ENCODE measurements around the gene ARMC2. TPM values are rescaled to one million over a fixed set of nuclear protein-coding genes. Genes with fewer than 3 reads are reported as not detected.

The ARMC2 gene
- total RNA-seq, 1 donor from 2014 or later: 11.5 TPM

GRCh38 chr6:108895571-108895970 lies 47.3 kb downstream of the ARMC2 start:
- intact Hi-C loops (cut with DNase I): no loop called here
- no peaks in the 10 kb centered on the region for H3K27me3 ChIP-seq
- TF ChIP-seq CTCF (IDR thresholded peaks at IDR 0.05) (no peak), POLR2AphosphoS5 (IDR thresholded peaks at IDR 0.05; ENCODE audit: insufficient read depth in 1 of 2, low read depth in 1 of 2) (no peak), POLR2A (IDR thresholded peaks at IDR 0.05) (no peak)
- no peaks in the 10 kb centered on the region for H3K36me3 ChIP-seq
- H3K9me3 ChIP-seq: no peaks in the 10 kb centered on the region
- H3K4me1 ChIP-seq: peaks cover 14% of the 10 kb centered on the region
- DNase-seq (ENCODE audit: extremely low spot score in 2 of 2): no peak
- no peak overlapping the region for H3K4me3 ChIP-seq
- peak overlapping the region; percentile 45 for H3K27ac ChIP-seq

- no peak for DNase-seq (ENCODE audit: extremely low spot score in 2 of 2)
- H3K4me3 ChIP-seq: no peak overlapping the region
- peaks cover 14% of the 10 kb centered on the region for H3K4me1 ChIP-seq
- peak overlapping the region; percentile 45 for H3K27ac ChIP-seq
- no peaks in the 10 kb centered on the region for H3K9me3 ChIP-seq
- no peaks in the 10 kb centered on the region for H3K36me3 ChIP-seq
- no peaks in the 10 kb centered on the region for H3K27me3 ChIP-seq
- peak in 1 of 2 donors; percentile 38 for TF ChIP-seq POLR2AphosphoS5 (IDR thresholded peaks at IDR 0.05; ENCODE audit: insufficient read depth in 1 of 2, low read depth in 1 of 2)
- TF ChIP-seq CTCF (IDR thresholded peaks at IDR 0.05): no peak
- intact Hi-C loops (cut with DNase I): no loop called here
Observed at GRCh38 chr6:108896111-108896661, 48.0 kb downstream of the ARMC2 start.

GRCh38 chr6:108897371-108897770 lies 49.1 kb downstream of the ARMC2 start:
- Histone ChIP-seq H3K36me3 (no peaks in the 10 kb centered on the region), H3K4me3 (no peak overlapping the region), H3K9me3 (no peaks in the 10 kb centered on the region), H3K4me1 (peaks cover 14% of the 10 kb centered on the region), H3K27me3 (no peaks in the 10 kb centered on the region), H3K27ac (no peak overlapping the region)
- TF ChIP-seq POLR2A (IDR thresholded peaks at IDR 0.05) (no peak), CTCF (IDR thresholded peaks at IDR 0.05) (no peak), POLR2AphosphoS5 (IDR thresholded peaks at IDR 0.05; ENCODE audit: insufficient read depth in 1 of 2, low read depth in 1 of 2) (no peak)
- DNase-seq (ENCODE audit: extremely low spot score in 2 of 2): no peak
- intact Hi-C loops (cut with DNase I): no loop called here

GRCh38 chr6:108902382-108902792 lies 54.2 kb downstream of the ARMC2 start:
- Histone ChIP-seq H3K4me1 (no peaks in the 10 kb centered on the region), H3K27me3 (no peaks in the 10 kb centered on the region), H3K27ac (no peak overlapping the region), H3K4me3 (no peak overlapping the region), H3K36me3 (no peaks in the 10 kb centered on the region), H3K9me3 (no peaks in the 10 kb centered on the region)
- no peak for DNase-seq (ENCODE audit: extremely low spot score in 2 of 2)
- peak in 1 of 2 donors; percentile 58 for TF ChIP-seq POLR2AphosphoS5 (IDR thresholded peaks at IDR 0.05; ENCODE audit: insufficient read depth in 1 of 2, low read depth in 1 of 2)
- TF ChIP-seq CTCF (IDR thresholded peaks at IDR 0.05): no peak
- intact Hi-C loops (cut with DNase I): loop anchor here (10.0 kb wide), 1 partner anchor 172 kb away; no protein-coding TSS in a partner anchor

DNA sequence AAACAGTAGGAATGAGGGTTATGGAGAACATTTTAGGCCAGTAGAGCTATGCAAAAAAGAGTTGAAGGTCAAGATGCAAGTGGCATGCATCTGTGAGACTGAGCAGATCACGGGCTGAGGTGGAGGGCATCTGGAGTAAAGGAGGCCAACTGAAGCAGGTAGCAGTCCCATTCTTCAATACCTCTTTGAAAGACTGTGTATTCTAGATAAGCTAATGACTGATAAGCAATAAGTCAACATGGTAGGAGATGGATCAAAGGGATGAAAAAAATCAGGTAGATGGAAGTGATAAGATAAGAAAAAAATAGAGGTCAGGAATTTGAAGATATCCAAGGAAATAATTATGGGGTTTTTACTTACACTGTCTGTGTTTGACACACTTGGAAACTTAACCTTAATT lies 55.6 kb downstream of the ARMC2 start:
- DNase-seq (ENCODE audit: extremely low spot score in 2 of 2): no peak
- Histone ChIP-seq H3K36me3 (no peaks in the 10 kb centered on the region), H3K27ac (no peak overlapping the region), H3K9me3 (no peaks in the 10 kb centered on the region), H3K4me3 (no peak overlapping the region), H3K27me3 (no peaks in the 10 kb centered on the region), H3K4me1 (no peaks in the 10 kb centered on the region)
- intact Hi-C loops (cut with DNase I): loop anchor here (10.0 kb wide), 1 partner anchor 171 kb away; no protein-coding TSS in a partner anchor
- TF ChIP-seq POLR2A (IDR thresholded peaks at IDR 0.05) (no peak), POLR2AphosphoS5 (IDR thresholded peaks at IDR 0.05; ENCODE audit: insufficient read depth in 1 of 2, low read depth in 1 of 2) (no peak), CTCF (IDR thresholded peaks at IDR 0.05) (no peak)
